Activated CD4-positive, alpha-beta memory T cell treated with anti-CD3 and anti-CD28 coated beads, Interleukin-2, amount 10 ng/mL, durations not matched to agents 7 days and 5 days (primary cell): Measurements from ENCODE around the gene PAX5. TPM values are rescaled to one million over a fixed set of nuclear protein-coding genes. Genes with fewer than 3 reads are reported as not detected.
A peak's percentile ranks its signal among the peaks of the same experiment; 100 is the strongest.

Experiments used
- CTCF ChIA-PET: fragments of 350-600 bp; sonication (Branson Sonifier 250); formaldehyde crosslinking; loops from one replicate; lab custom pipeline; 2021; ENCODE audit warnings: antibody characterized with exemption, inconsistent platforms; lab: Charles Lee
- POLR2A ChIA-PET: fragments of 350-600 bp; sonication (Branson Sonifier 250); formaldehyde crosslinking; loops from one replicate; lab custom pipeline; 2021; ENCODE audit warnings: antibody characterized with exemption; lab: Charles Lee
- DNase-seq: peaks from one replicate; pipeline ENCODE4 v3.0.0-alpha.2; 2020
- H3K27ac Mint-ChIP-seq: one replicate; pipeline ENCODE4 v1.8.0; 2021; ENCODE audit warnings: mild to moderate bottlenecking, mixed read lengths
- H3K27me3 Mint-ChIP-seq: one replicate; pipeline ENCODE4 v1.8.0; 2021; ENCODE audit warnings: mixed read lengths
- H3K36me3 Mint-ChIP-seq: one replicate; pipeline ENCODE4 v1.8.0; 2021; ENCODE audit warnings: low read depth, mixed read lengths
- H3K4me1 Mint-ChIP-seq: one replicate; pipeline ENCODE4 v1.8.0; 2021; ENCODE audit warnings: mixed read lengths
- H3K4me3 Mint-ChIP-seq: one replicate; pipeline ENCODE4 v1.8.0; 2021; ENCODE audit warnings: mild to moderate bottlenecking, mixed read lengths
- H3K9me3 Mint-ChIP-seq: one replicate; pipeline ENCODE4 v1.8.0; 2021; ENCODE audit warnings: mixed read lengths
- total RNA-seq, 2 experiments: library from RNA; stranded (reverse); gene quantifications; one replicate each; pipeline ENCODE4 v1.2.3, GENCODE V29; 2021

PAX5 gene
- total RNA-seq, 2 experiments from 2014 or later = 0.05 to 0.15 TPM

GRCh38 chr9:36938617-36939016, 95.5 kb downstream of the PAX5 start:
- no peak for DNase-seq
- ChIA-PET CTCF (no interaction called here), POLR2A (no interaction called here)
- Mint-ChIP-seq H3K27ac (no peak overlapping the region), H3K36me3 (no peaks in the 10 kb centered on the region), H3K27me3 (peaks cover 14% of the 10 kb centered on the region), H3K4me3 (no peak overlapping the region), H3K4me1 (peaks cover 6% of the 10 kb centered on the region), H3K9me3 (no peaks in the 10 kb centered on the region)

GRCh38 chr9:36937951-36938350, 96.1 kb downstream of the PAX5 start:
- CTCF ChIA-PET = no interaction called here
- POLR2A ChIA-PET = no interaction called here
- no peak overlapping the region for H3K27ac Mint-ChIP-seq

GRCh38 chr9:36937346-36937745, 96.7 kb downstream of the PAX5 start:
- DNase-seq = no peak
- Mint-ChIP-seq H3K9me3 (no peaks in the 10 kb centered on the region), H3K36me3 (no peaks in the 10 kb centered on the region), H3K4me1 (peaks cover 6% of the 10 kb centered on the region), H3K4me3 (no peak overlapping the region), H3K27ac (no peak overlapping the region), H3K27me3 (peaks cover 14% of the 10 kb centered on the region)
- ChIA-PET CTCF (no interaction called here), POLR2A (no interaction called here)

More at GRCh38 chr9:36937951-36938350, 96.1 kb downstream of the PAX5 start:
- peaks cover 6% of the 10 kb centered on the region for H3K4me1 Mint-ChIP-seq
- H3K36me3 Mint-ChIP-seq = no peaks in the 10 kb centered on the region
- no peaks in the 10 kb centered on the region for H3K9me3 Mint-ChIP-seq
- no peak for DNase-seq
- no peak overlapping the region for H3K4me3 Mint-ChIP-seq
- H3K27me3 Mint-ChIP-seq = peaks cover 14% of the 10 kb centered on the region

- H3K36me3 Mint-ChIP-seq = no peaks in the 10 kb centered on the region
- CTCF ChIA-PET = no interaction called here
- H3K27me3 Mint-ChIP-seq = peaks cover 14% of the 10 kb centered on the region
- H3K9me3 Mint-ChIP-seq = no peaks in the 10 kb centered on the region
- peaks cover 6% of the 10 kb centered on the region for H3K4me1 Mint-ChIP-seq
- POLR2A ChIA-PET = no interaction called here
- H3K4me3 Mint-ChIP-seq = no peak overlapping the region
- no peak for DNase-seq
- no peak overlapping the region for H3K27ac Mint-ChIP-seq
Measured at GRCh38 chr9:36936498-36936831, 97.6 kb downstream of the PAX5 start.

GRCh38 chr9:36935768-36936497, 98.1 kb downstream of the PAX5 start:
- ChIA-PET CTCF (no interaction called here), POLR2A (no interaction called here)
- DNase-seq = no peak
- peaks cover 6% of the 10 kb centered on the region for H3K4me1 Mint-ChIP-seq
- H3K36me3 Mint-ChIP-seq = no peaks in the 10 kb centered on the region
- no peak overlapping the region for H3K4me3 Mint-ChIP-seq
- H3K27me3 Mint-ChIP-seq = peaks cover 14% of the 10 kb centered on the region
- no peak overlapping the region for H3K27ac Mint-ChIP-seq
- H3K9me3 Mint-ChIP-seq = no peaks in the 10 kb centered on the region

GRCh38 chr9:36935332-36935731, 98.7 kb downstream of the PAX5 start:
- peaks cover 13% of the 10 kb centered on the region for H3K27me3 Mint-ChIP-seq
- H3K36me3 Mint-ChIP-seq = no peaks in the 10 kb centered on the region
- no peak overlapping the region for H3K4me3 Mint-ChIP-seq
- POLR2A ChIA-PET = no interaction called here
- peaks cover 6% of the 10 kb centered on the region for H3K4me1 Mint-ChIP-seq
- CTCF ChIA-PET = no interaction called here
- DNase-seq = no peak
- no peaks in the 10 kb centered on the region for H3K9me3 Mint-ChIP-seq
- H3K27ac Mint-ChIP-seq = no peak overlapping the region

- Mint-ChIP-seq H3K4me1 (peaks cover 10% of the 10 kb centered on the region), H3K9me3 (no peaks in the 10 kb centered on the region)
- POLR2A ChIA-PET = no interaction called here
Measured at GRCh38 chr9:36934478-36935065, 99.5 kb downstream of the PAX5 start.

GRCh38 chr9:36933676-36934215, 100.3 kb downstream of the PAX5 start:
- DNase-seq = no peak
- ChIA-PET CTCF (interaction anchor here (0.7 kb wide), 1 partner anchor 78 kb away, joined by 3 read pairs; no protein-coding TSS in a partner anchor), POLR2A (no interaction called here)
- H3K27me3 Mint-ChIP-seq = peaks cover 10% of the 10 kb centered on the region
- H3K27ac Mint-ChIP-seq = no peak overlapping the region
- no peaks in the 10 kb centered on the region for H3K36me3 Mint-ChIP-seq
- no peak overlapping the region for H3K4me3 Mint-ChIP-seq
- peaks cover 17% of the 10 kb centered on the region for H3K4me1 Mint-ChIP-seq
- no peaks in the 10 kb centered on the region for H3K9me3 Mint-ChIP-seq

More at GRCh38 chr9:36934478-36935065, 99.5 kb downstream of the PAX5 start:
- peaks cover 12% of the 10 kb centered on the region for H3K27me3 Mint-ChIP-seq
- CTCF ChIA-PET = no interaction called here
- H3K36me3 Mint-ChIP-seq = no peaks in the 10 kb centered on the region
- no peak overlapping the region for H3K4me3 Mint-ChIP-seq
- no peak overlapping the region for H3K27ac Mint-ChIP-seq
- no peak for DNase-seq

GRCh38 chr9:36932198-36932597, 101.9 kb downstream of the PAX5 start:
- H3K36me3 Mint-ChIP-seq = no peaks in the 10 kb centered on the region
- H3K27me3 Mint-ChIP-seq = peaks cover 1% of the 10 kb centered on the region
- ChIA-PET CTCF (no interaction called here), POLR2A (no interaction called here)
- peaks cover 25% of the 10 kb centered on the region for H3K4me1 Mint-ChIP-seq
- H3K27ac Mint-ChIP-seq = no peak overlapping the region
- DNase-seq = no peak
- H3K9me3 Mint-ChIP-seq = no peaks in the 10 kb centered on the region
- H3K4me3 Mint-ChIP-seq = no peak overlapping the region

GRCh38 chr9:36930941-36931340, 103.1 kb downstream of the PAX5 start:
- Mint-ChIP-seq H3K27ac (no peak overlapping the region), H3K9me3 (no peaks in the 10 kb centered on the region), H3K4me3 (no peak overlapping the region), H3K4me1 (peaks cover 25% of the 10 kb centered on the region), H3K27me3 (peaks cover 3% of the 10 kb centered on the region), H3K36me3 (no peaks in the 10 kb centered on the region)
- CTCF ChIA-PET = no interaction called here
- POLR2A ChIA-PET = no interaction called here
- no peak for DNase-seq

GRCh38 chr9:36929350-36929675, 104.8 kb downstream of the PAX5 start:
- DNase-seq = no peak
- ChIA-PET CTCF (interaction anchor here (0.6 kb wide), 2 partner anchors 380 to 1235 kb away, joined by 3 read pairs; no protein-coding TSS in a partner anchor), POLR2A (no interaction called here)
- Mint-ChIP-seq H3K4me1 (peaks cover 31% of the 10 kb centered on the region), H3K36me3 (no peaks in the 10 kb centered on the region), H3K27ac (no peak overlapping the region), H3K4me3 (no peak overlapping the region), H3K27me3 (peaks cover 3% of the 10 kb centered on the region), H3K9me3 (no peaks in the 10 kb centered on the region)

- peak; percentile 34 for DNase-seq
- POLR2A ChIA-PET = no interaction called here
- CTCF ChIA-PET = no interaction called here
- H3K4me1 Mint-ChIP-seq = peaks cover 36% of the 10 kb centered on the region
- no peaks in the 10 kb centered on the region for H3K36me3 Mint-ChIP-seq
- H3K27me3 Mint-ChIP-seq = peaks cover 3% of the 10 kb centered on the region
- H3K4me3 Mint-ChIP-seq = no peak overlapping the region
- no peaks in the 10 kb centered on the region for H3K9me3 Mint-ChIP-seq
- no peak overlapping the region for H3K27ac Mint-ChIP-seq
Measured at GRCh38 chr9:36928670-36929349, 105.3 kb downstream of the PAX5 start.

GRCh38 chr9:36928210-36928609, 105.9 kb downstream of the PAX5 start:
- peaks cover 3% of the 10 kb centered on the region for H3K27me3 Mint-ChIP-seq
- CTCF ChIA-PET = interaction anchor here (1.4 kb wide), 1 partner anchor 13 kb away, joined by 3 read pairs; no protein-coding TSS in a partner anchor
- H3K27ac Mint-ChIP-seq = no peak overlapping the region
- peaks cover 42% of the 10 kb centered on the region for H3K4me1 Mint-ChIP-seq
- no peak overlapping the region for H3K4me3 Mint-ChIP-seq
- no peaks in the 10 kb centered on the region for H3K36me3 Mint-ChIP-seq
- POLR2A ChIA-PET = no interaction called here
- no peaks in the 10 kb centered on the region for H3K9me3 Mint-ChIP-seq
- no peak for DNase-seq
